Activated T-cell treated with anti-CD3 and anti-CD28 coated beads, Interleukin-2, amount 50 U/mL, for 24 hours (primary cell): Measurements from ENCODE around the gene TGM3.

ENCODE experiments used
- DNase-seq: peaks from one replicate; pipeline ENCODE4 v3.0.0-alpha.2; 2020
- H3K27ac Mint-ChIP-seq: 2 replicates; pipeline ENCODE4 v1.8.0; 2020; ENCODE audit warnings: mild to moderate bottlenecking, mixed read lengths
- H3K27me3 Mint-ChIP-seq: 2 replicates; pipeline ENCODE4 v1.8.0; 2020; ENCODE audit warnings: mixed read lengths
- H3K36me3 Mint-ChIP-seq: 2 replicates; pipeline ENCODE4 v1.8.0; 2020; ENCODE audit warnings: low read depth, mixed read lengths
- H3K4me1 Mint-ChIP-seq: 2 replicates; pipeline ENCODE4 v1.8.0; 2020; ENCODE audit warnings: low read depth, mixed read lengths
- H3K4me3 Mint-ChIP-seq: 2 replicates; pipeline ENCODE4 v1.8.0; 2020; ENCODE audit warnings: mild to moderate bottlenecking, moderate library complexity, mixed read lengths
- H3K9me3 Mint-ChIP-seq: 2 replicates; pipeline ENCODE4 v1.8.0; 2020; ENCODE audit warnings: mixed read lengths

Gene TGM3

GRCh38 chr20:2353231-2353630 lies 57.4 kb downstream of the TGM3 start:
- DNase-seq = no peak
- Mint-ChIP-seq H3K4me1 (peaks cover 3% of the 10 kb centered on the region), H3K27me3 (peaks cover 32% of the 10 kb centered on the region), H3K36me3 (no peaks in the 10 kb centered on the region), H3K9me3 (no peaks in the 10 kb centered on the region), H3K27ac (no peak overlapping the region), H3K4me3 (no peak overlapping the region)

GRCh38 chr20:2357114-2357513 lies 61.3 kb downstream of the TGM3 start:
- no peak for DNase-seq
- Mint-ChIP-seq H3K27me3 (peaks cover 35% of the 10 kb centered on the region), H3K36me3 (no peaks in the 10 kb centered on the region), H3K9me3 (peaks cover 25% of the 10 kb centered on the region), H3K4me1 (peaks cover 3% of the 10 kb centered on the region), H3K27ac (no peak overlapping the region), H3K4me3 (no peak overlapping the region)

GRCh38 chr20:2358006-2358405 lies 62.2 kb downstream of the TGM3 start:
- Mint-ChIP-seq H3K27ac (no peak overlapping the region), H3K36me3 (no peaks in the 10 kb centered on the region), H3K4me3 (no peak overlapping the region), H3K27me3 (peaks cover 32% of the 10 kb centered on the region), H3K4me1 (no peaks in the 10 kb centered on the region), H3K9me3 (peaks cover 25% of the 10 kb centered on the region)
- no peak for DNase-seq

GRCh38 chr20:2361035-2361593 lies 65.3 kb downstream of the TGM3 start:
- DNase-seq = no peak
- Mint-ChIP-seq H3K27ac (no peak overlapping the region), H3K27me3 (peaks cover 33% of the 10 kb centered on the region), H3K4me1 (no peaks in the 10 kb centered on the region), H3K4me3 (no peak overlapping the region), H3K36me3 (no peaks in the 10 kb centered on the region), H3K9me3 (peaks cover 25% of the 10 kb centered on the region)

GRCh38 chr20:2363187-2363586 lies 67.4 kb downstream of the TGM3 start:
- no peaks in the 10 kb centered on the region for H3K36me3 Mint-ChIP-seq
- peaks cover 44% of the 10 kb centered on the region for H3K27me3 Mint-ChIP-seq
- no peak overlapping the region for H3K4me3 Mint-ChIP-seq
- no peaks in the 10 kb centered on the region for H3K4me1 Mint-ChIP-seq
- peaks cover 25% of the 10 kb centered on the region for H3K9me3 Mint-ChIP-seq
- no peak overlapping the region for H3K27ac Mint-ChIP-seq
- DNase-seq = no peak

GRCh38 chr20:2363587-2363986 lies 67.8 kb downstream of the TGM3 start:
- Mint-ChIP-seq H3K4me3 (no peak overlapping the region), H3K27ac (no peak overlapping the region), H3K27me3 (peaks cover 48% of the 10 kb centered on the region), H3K36me3 (no peaks in the 10 kb centered on the region), H3K9me3 (peaks cover 26% of the 10 kb centered on the region), H3K4me1 (no peaks in the 10 kb centered on the region)
- no peak for DNase-seq

- DNase-seq = no peak
- no peak overlapping the region for H3K27ac Mint-ChIP-seq
- peaks cover 52% of the 10 kb centered on the region for H3K27me3 Mint-ChIP-seq
- peaks cover 29% of the 10 kb centered on the region for H3K9me3 Mint-ChIP-seq
- H3K4me1 Mint-ChIP-seq = no peaks in the 10 kb centered on the region
- no peak overlapping the region for H3K4me3 Mint-ChIP-seq
- H3K36me3 Mint-ChIP-seq = no peaks in the 10 kb centered on the region
Measured at GRCh38 chr20:2364044-2364443, 68.2 kb downstream of the TGM3 start.

GRCh38 chr20:2365091-2365490 lies 69.3 kb downstream of the TGM3 start:
- no peaks in the 10 kb centered on the region for H3K36me3 Mint-ChIP-seq

GRCh38 chr20:2365666-2366065 lies 69.9 kb downstream of the TGM3 start:
- Mint-ChIP-seq H3K27ac (no peak overlapping the region), H3K9me3 (peaks cover 19% of the 10 kb centered on the region), H3K4me1 (no peaks in the 10 kb centered on the region), H3K36me3 (no peaks in the 10 kb centered on the region), H3K27me3 (peaks cover 59% of the 10 kb centered on the region), H3K4me3 (no peak overlapping the region)
- no peak for DNase-seq

More at GRCh38 chr20:2365091-2365490, 69.3 kb downstream of the TGM3 start:
- Mint-ChIP-seq H3K4me3 (no peak overlapping the region), H3K4me1 (no peaks in the 10 kb centered on the region), H3K27ac (no peak overlapping the region), H3K9me3 (peaks cover 23% of the 10 kb centered on the region), H3K27me3 (peaks cover 55% of the 10 kb centered on the region)
- DNase-seq = no peak

GRCh38 chr20:2368621-2369020 lies 72.8 kb downstream of the TGM3 start:
- Mint-ChIP-seq H3K27me3 (peaks cover 80% of the 10 kb centered on the region), H3K36me3 (no peaks in the 10 kb centered on the region), H3K4me1 (no peaks in the 10 kb centered on the region), H3K27ac (no peak overlapping the region), H3K9me3 (peaks cover 6% of the 10 kb centered on the region), H3K4me3 (no peak overlapping the region)
- DNase-seq = no peak

GRCh38 chr20:2373098-2373497 lies 77.3 kb downstream of the TGM3 start:
- no peak for DNase-seq
- Mint-ChIP-seq H3K27ac (no peak overlapping the region), H3K36me3 (no peaks in the 10 kb centered on the region), H3K4me1 (no peaks in the 10 kb centered on the region), H3K27me3 (peaks cover 66% of the 10 kb centered on the region), H3K4me3 (no peak overlapping the region), H3K9me3 (peaks cover 6% of the 10 kb centered on the region)

GRCh38 chr20:2374346-2375125 lies 78.7 kb downstream of the TGM3 start:
- Mint-ChIP-seq H3K27me3 (peaks cover 52% of the 10 kb centered on the region), H3K9me3 (no peaks in the 10 kb centered on the region), H3K36me3 (no peaks in the 10 kb centered on the region), H3K4me1 (peaks cover 12% of the 10 kb centered on the region), H3K4me3 (no peak overlapping the region), H3K27ac (no peak overlapping the region)
- no peak for DNase-seq

GRCh38 chr20:2378893-2379292 lies 83.1 kb downstream of the TGM3 start:
- Mint-ChIP-seq H3K4me3 (no peak overlapping the region), H3K36me3 (no peaks in the 10 kb centered on the region), H3K27ac (no peak overlapping the region), H3K4me1 (peaks cover 18% of the 10 kb centered on the region), H3K9me3 (no peaks in the 10 kb centered on the region), H3K27me3 (peaks cover 16% of the 10 kb centered on the region)
- no peak for DNase-seq

GRCh38 chr20:2379511-2380229 lies 83.9 kb downstream of the TGM3 start:
- Mint-ChIP-seq H3K27me3 (peaks cover 14% of the 10 kb centered on the region), H3K36me3 (no peaks in the 10 kb centered on the region), H3K9me3 (no peaks in the 10 kb centered on the region), H3K4me3 (no peak overlapping the region), H3K4me1 (peaks cover 21% of the 10 kb centered on the region), H3K27ac (no peak overlapping the region)
- DNase-seq = no peak

- Mint-ChIP-seq H3K27me3 (peaks cover 14% of the 10 kb centered on the region), H3K27ac (no peak within 1 kb of the TSS), H3K4me3 (no peak within 1 kb of the TSS), H3K9me3 (no peaks in the 10 kb centered on the region), H3K4me1 (peaks cover 21% of the 10 kb centered on the region), H3K36me3 (no peaks in the 10 kb centered on the region)
- no peak for DNase-seq
Measured at GRCh38 chr20:2380601-2381000, 84.8 kb downstream of the TGM3 start, which contains the start of gene TGM6. Gene TGM6 (plus strand): TSS chr20:2380901. CDS start chr20:2380969, 68 bp downstream.
